K562 (cell line): ENCODE results near the gene COMMD10. TPM values are rescaled to one million over a fixed set of nuclear protein-coding genes. Genes with fewer than 3 reads are reported as not detected.

ENCODE experiments used
- ATAC-seq: fragments of 200-7000 bp; cut with Tn5 transposase; 3 replicates; pipeline ENCODE4 v1.9.1; 2020; ENCODE audit warnings: moderate library complexity
- BruUV-seq: library from RNA; stranded (reverse); fragments of 400-500 nt; replicated peaks from 2 replicates; lab custom pipeline; 2021; lab: Mats Ljungman, UMichigan
- CTCF ChIA-PET: fragments of 300-600 bp; formaldehyde crosslinking; extraction: SDS; loops from one replicate; lab custom pipeline; 2021; ENCODE audit warnings: low intra/inter-chr PET ratio; lab: Yijun Ruan, JAX
- POLR2A ChIA-PET: fragments of 300-600, 350-650 bp; sonication (Branson Sonifier 250); formaldehyde crosslinking; extraction: SDS; loops from one replicate; lab custom pipeline; 2021; ENCODE audit warnings: antibody characterized with exemption, inconsistent platforms; lab: Yijun Ruan, JAX
- DNase-seq, 4 experiments: peaks; one replicate each; pipeline versions ENCODE4 v3.0.0 to v3.0.0-alpha.2; 2011 to 2018; ENCODE audit warnings: low spot score in 3 of 4, mixed read lengths in 3 of 4; ENCODE audit errors: extremely low read depth in 1 of 4
- FAIRE-seq: peaks from 2 replicates; lab custom pipeline; 2011; peaks lifted over from hg19 to GRCh38; lab: Jason Lieb, UNC
- H2AFZ ChIP-seq: 2 replicates; pipeline ENCODE4 v1.6.0; 2011; ENCODE audit warnings: low read depth, low read length, control low read depth, inconsistent platforms
- H3K27ac ChIP-seq: fragments of 200-600 bp; 3 replicates; pipeline ENCODE4 v1.8.0; 2011; ENCODE audit warnings: low read depth, mild to moderate bottlenecking, control low read depth, inconsistent platforms, low read length, moderate library complexity, mixed read lengths; ENCODE audit errors: extremely low read depth
- H3K27me3 ChIP-seq, 2 experiments: fragments of 300-600 bp in 1 of 2; 2 replicates in 1 of 2; 3 replicates in 1 of 2; pipeline versions ENCODE4 v1.6.0 to v1.8.0; 2011; ENCODE audit warnings: inconsistent platforms in 2 of 2, low read length in 2 of 2, mild to moderate bottlenecking in 1 of 2, mixed read lengths in 1 of 2, moderate library complexity in 1 of 2; ENCODE audit not compliant: control insufficient read depth in 2 of 2, insufficient read depth in 2 of 2
- H3K36me3 ChIP-seq: fragments of 300-600 bp; 3 replicates; pipeline ENCODE4 v1.8.0; 2011; ENCODE audit warnings: mild to moderate bottlenecking, low read length, inconsistent platforms; ENCODE audit not compliant: control insufficient read depth, insufficient read depth
- H3K4me1 ChIP-seq, 2 experiments: fragments of 200-600 bp in 1 of 2; replicated peaks in 1 of 2; 2 replicates in 1 of 2; 3 replicates in 1 of 2; pipeline versions ENCODE4 v1.5.1 to v1.8.0; 2011; ENCODE audit warnings: inconsistent platforms in 2 of 2, low read length in 2 of 2, mild to moderate bottlenecking in 1 of 2, mixed read lengths in 1 of 2, moderate library complexity in 1 of 2; ENCODE audit not compliant: control insufficient read depth in 2 of 2, insufficient read depth in 2 of 2
- H3K4me2 ChIP-seq: 2 replicates; pipeline ENCODE4 v1.6.1; 2011; ENCODE audit warnings: low read length, control low read depth, inconsistent platforms, mixed read lengths; ENCODE audit not compliant: insufficient read depth
- H3K4me3 ChIP-seq: fragments of 200-600 bp; sonication (generic), shearing (Covaris generic); 2 replicates; pipeline ENCODE4 v1.5.1; 2016; ENCODE audit warnings: control low read depth, inconsistent platforms
- H3K79me2 ChIP-seq: fragments of 200-600 bp; 3 replicates; pipeline ENCODE4 v1.8.0; 2011; ENCODE audit warnings: low read length, inconsistent platforms; ENCODE audit not compliant: control insufficient read depth, insufficient read depth
- H3K9ac ChIP-seq, 2 experiments: 2 replicates each; pipeline versions ENCODE4 v1.6.0 to v1.6.1; 2011; ENCODE audit warnings: low read depth in 2 of 2, low read length in 2 of 2, control low read depth in 1 of 2, inconsistent platforms in 1 of 2, mild to moderate bottlenecking in 1 of 2, mixed read lengths in 1 of 2; ENCODE audit not compliant: insufficient read depth in 1 of 2
- H3K9me1 ChIP-seq: one replicate; pipeline ENCODE4 v1.6.0; 2011; ENCODE audit warnings: inconsistent platforms, mild to moderate bottlenecking, low read length, moderate library complexity; ENCODE audit not compliant: control insufficient read depth, insufficient read depth
- H3K9me3 ChIP-seq: replicated peaks from 2 replicates; pipeline ENCODE4 v1.5.1; 2011; ENCODE audit warnings: low read depth, low read length, inconsistent platforms; ENCODE audit not compliant: control insufficient read depth, insufficient read depth
- H4K20me1 ChIP-seq: replicated peaks from 2 replicates; pipeline ENCODE4 v1.6.1; 2011; ENCODE audit warnings: low read length, inconsistent platforms, mixed read lengths; ENCODE audit not compliant: control insufficient read depth, insufficient read depth
- NFIC ChIP-seq: fragments of 450-650 bp; IDR thresholded peaks from 2 replicates; pipeline ENCODE4 v1.6.1; 2017; ENCODE audit warnings: mild to moderate bottlenecking, inconsistent platforms
- PBX2 ChIP-seq, 2 experiments: IDR thresholded peaks in 1 of 2; conservative IDR thresholded peaks in 1 of 2; 2 replicates each; pipeline ENCODE4 v1.6.1; 2016; ENCODE audit warnings: low read depth in 2 of 2, mild to moderate bottlenecking in 1 of 2, missing compliant biosample characterization in 1 of 2, missing genetic modification characterization in 1 of 2, moderate library complexity in 1 of 2
- in situ Hi-C: fragments of 300-500 bp; cut with MboI; formaldehyde crosslinking; loops from 4 replicates; pipeline ENCODE4 v1.15.0; 2018; ENCODE audit warnings: inconsistent platforms, mixed read lengths
- intact Hi-C: fragments of 100-400 bp; cut with micrococcal nuclease; formaldehyde crosslinking; loops from 2 replicates; pipeline ENCODE4 v1.14.2; 2022
- polyA plus RNA-seq, 8 experiments: library from polyadenylated mRNA; depleted of rRNA in 4 of 8; stranded (reverse) in 5 of 8; unstranded in 3 of 8; fragments of >200 nt; fragmentation: Nextera tagmentation in 2 of 8; fragmentation: Illumina TruSeq in 1 of 8; extraction: Ambion mirVana in 2 of 8; extraction: Trizol in 1 of 8; gene quantifications; 2 replicates each; pipeline versions ENCODE4 v1.2.1 to v1.2.3, GENCODE V29; 2011 to 2014; ENCODE audit warnings: inconsistent platforms in 1 of 8, missing spikeins in 1 of 8
- total RNA-seq, 7 experiments: library from RNA; depleted of rRNA in 6 of 7; stranded (reverse); fragments of >200 nt in 6 of 7; fragmentation: Illumina TruSeq in 2 of 7; extraction: Trizol in 2 of 7; gene quantifications; 2 replicates each; pipeline versions ENCODE4 v1.2.1 to v1.2.3, GENCODE V29; 2011 to 2021; ENCODE audit warnings: low replicate concordance in 1 of 7
- TF ChIP-seq, protein P1 (sequence below): fragments of 250-450 bp; sonication (Bioruptor Pico); IDR thresholded peaks from 2 replicates; pipeline ENCODE4 v1.4.0; 2020; ENCODE audit warnings: mild to moderate bottlenecking, moderate library complexity, borderline replicate concordance

COMMD10 gene
- total and polyA plus RNA-seq, 9 of the 15 experiments (the other 6 are each of a cell fraction or from before 2014, with no cell fraction given): 17.9 to 101 (median 28.0) TPM

DNA sequence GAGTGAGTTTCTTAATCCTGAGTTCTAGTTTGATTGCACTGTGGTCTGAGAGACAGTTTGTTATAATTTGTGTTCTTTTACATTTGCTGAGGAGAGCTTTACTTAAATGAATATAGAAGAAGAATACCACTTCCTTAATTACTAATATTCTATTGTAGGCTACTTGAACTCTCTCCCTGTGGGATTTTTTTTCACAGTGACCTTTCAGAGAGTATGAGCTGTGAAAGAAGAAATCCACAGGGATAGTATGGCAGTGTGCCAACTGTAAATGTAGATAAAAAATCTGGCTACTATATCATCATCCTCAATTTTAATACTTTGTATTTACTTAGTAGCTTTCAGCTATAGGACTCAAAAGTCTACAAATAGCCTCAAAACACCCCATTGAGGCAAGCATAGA, 67.3 kb downstream of the COMMD10 start:
- no peaks in the 10 kb centered on the region for H3K4me1 ChIP-seq
- H2AFZ ChIP-seq: no peak overlapping the region
- ChIA-PET CTCF (no interaction called here), POLR2A (interaction anchor here (0.6 kb wide), 1 partner anchor 300 kb away, joined by 3 read pairs; no protein-coding TSS in a partner anchor)
- no peak for FAIRE-seq
- in situ Hi-C loops (no loop called here), intact Hi-C loops (no loop called here)
- peak; percentile 63 for TF ChIP-seq NFIC
- TF ChIP-seq, protein P1, sequence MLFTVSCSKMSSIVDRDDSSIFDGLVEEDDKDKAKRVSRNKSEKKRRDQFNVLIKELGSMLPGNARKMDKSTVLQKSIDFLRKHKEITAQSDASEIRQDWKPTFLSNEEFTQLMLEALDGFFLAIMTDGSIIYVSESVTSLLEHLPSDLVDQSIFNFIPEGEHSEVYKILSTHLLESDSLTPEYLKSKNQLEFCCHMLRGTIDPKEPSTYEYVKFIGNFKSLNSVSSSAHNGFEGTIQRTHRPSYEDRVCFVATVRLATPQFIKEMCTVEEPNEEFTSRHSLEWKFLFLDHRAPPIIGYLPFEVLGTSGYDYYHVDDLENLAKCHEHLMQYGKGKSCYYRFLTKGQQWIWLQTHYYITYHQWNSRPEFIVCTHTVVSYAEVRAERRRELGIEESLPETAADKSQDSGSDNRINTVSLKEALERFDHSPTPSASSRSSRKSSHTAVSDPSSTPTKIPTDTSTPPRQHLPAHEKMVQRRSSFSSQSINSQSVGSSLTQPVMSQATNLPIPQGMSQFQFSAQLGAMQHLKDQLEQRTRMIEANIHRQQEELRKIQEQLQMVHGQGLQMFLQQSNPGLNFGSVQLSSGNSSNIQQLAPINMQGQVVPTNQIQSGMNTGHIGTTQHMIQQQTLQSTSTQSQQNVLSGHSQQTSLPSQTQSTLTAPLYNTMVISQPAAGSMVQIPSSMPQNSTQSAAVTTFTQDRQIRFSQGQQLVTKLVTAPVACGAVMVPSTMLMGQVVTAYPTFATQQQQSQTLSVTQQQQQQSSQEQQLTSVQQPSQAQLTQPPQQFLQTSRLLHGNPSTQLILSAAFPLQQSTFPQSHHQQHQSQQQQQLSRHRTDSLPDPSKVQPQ (CRISPR knock-in tag): no peak
- no peak for TF ChIP-seq PBX2 (CRISPR knock-in tag; IDR thresholded peaks at IDR 0.05; ENCODE audit: low read depth)
- TF ChIP-seq PBX2 (tag; conservative IDR thresholded peaks at IDR 0.05; ENCODE audit: low read depth): no peak
- no peaks in the 10 kb centered on the region for H3K9me3 ChIP-seq
- no peaks in the 10 kb centered on the region for H3K9me1 ChIP-seq
- no peaks in the 10 kb centered on the region for H3K79me2 ChIP-seq
- BruUV-seq: no TSS peak
- no peak for DNase-seq
- H3K4me2 ChIP-seq: no peak overlapping the region
- no peaks in the 10 kb centered on the region for H3K36me3 ChIP-seq
- no peak for ATAC-seq
- no peak overlapping the region for H3K27ac ChIP-seq
- H4K20me1 ChIP-seq: no peaks in the 10 kb centered on the region
- H3K27me3 ChIP-seq: no peaks in the 10 kb centered on the region
- H3K9ac ChIP-seq: no peak overlapping the region
- no peak overlapping the region for H3K4me3 ChIP-seq
